ENCODE data around the gene NRXN3.

- TF ChIP-seq CTCF (conservative IDR thresholded peaks at IDR 0.05; ENCODE audit: low read depth, low read length) = no peak
- TF ChIP-seq POLR2A (IDR thresholded peaks at IDR 0.05; ENCODE audit: low read depth, low read length) = no peak
- no peak for TF ChIP-seq FOS (IDR thresholded peaks at IDR 0.05; ENCODE audit: low read depth, low read length)
- TF ChIP-seq SMC3 (IDR thresholded peaks at IDR 0.05; ENCODE audit: low read depth, low read length) = no peak
- TF ChIP-seq CEBPB (IDR thresholded peaks at IDR 0.05; ENCODE audit: low read depth, low read length) = no peak
- no peak for TF ChIP-seq MAFK (IDR thresholded peaks at IDR 0.05; ENCODE audit: low read depth, low read length)
These were observed 1744.4 kb downstream of the NRXN3 start for GRCh38 chr14:79914595-79914994.

Measured in IMR-90 (cell line).